Stimulated activated CD8-positive, alpha-beta memory T cell treated with anti-CD3 and anti-CD28 coated beads, Interleukin-15, amount 100 ng/mL, for 24 hours (primary cell): ENCODE data around the gene SAP30BP.

Experiments used
- DNase-seq: peaks from one replicate; pipeline ENCODE4 v3.0.0-alpha.2; 2020; ENCODE audit warnings: low read depth

Gene SAP30BP

DNA sequence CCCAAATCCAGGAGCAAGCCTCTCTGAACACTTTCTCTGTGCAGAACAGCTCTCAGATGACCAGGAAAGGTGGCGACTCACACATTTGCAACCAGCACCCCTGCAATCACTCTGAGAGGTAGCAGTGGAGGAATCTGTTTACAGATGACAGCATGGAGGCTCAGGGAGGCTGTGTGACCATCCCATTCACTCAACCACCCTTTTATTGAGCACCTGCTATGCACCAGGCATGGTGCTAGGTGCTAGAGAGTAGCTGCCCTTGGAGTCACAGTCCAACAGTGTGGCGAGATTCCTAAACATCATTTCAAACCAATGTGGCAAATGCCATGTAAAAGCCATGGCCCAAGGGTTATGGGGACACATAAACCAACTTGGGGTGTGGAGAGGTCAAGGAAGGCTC lies 52.6 kb downstream of the SAP30BP start:
- no peak for DNase-seq

DNA sequence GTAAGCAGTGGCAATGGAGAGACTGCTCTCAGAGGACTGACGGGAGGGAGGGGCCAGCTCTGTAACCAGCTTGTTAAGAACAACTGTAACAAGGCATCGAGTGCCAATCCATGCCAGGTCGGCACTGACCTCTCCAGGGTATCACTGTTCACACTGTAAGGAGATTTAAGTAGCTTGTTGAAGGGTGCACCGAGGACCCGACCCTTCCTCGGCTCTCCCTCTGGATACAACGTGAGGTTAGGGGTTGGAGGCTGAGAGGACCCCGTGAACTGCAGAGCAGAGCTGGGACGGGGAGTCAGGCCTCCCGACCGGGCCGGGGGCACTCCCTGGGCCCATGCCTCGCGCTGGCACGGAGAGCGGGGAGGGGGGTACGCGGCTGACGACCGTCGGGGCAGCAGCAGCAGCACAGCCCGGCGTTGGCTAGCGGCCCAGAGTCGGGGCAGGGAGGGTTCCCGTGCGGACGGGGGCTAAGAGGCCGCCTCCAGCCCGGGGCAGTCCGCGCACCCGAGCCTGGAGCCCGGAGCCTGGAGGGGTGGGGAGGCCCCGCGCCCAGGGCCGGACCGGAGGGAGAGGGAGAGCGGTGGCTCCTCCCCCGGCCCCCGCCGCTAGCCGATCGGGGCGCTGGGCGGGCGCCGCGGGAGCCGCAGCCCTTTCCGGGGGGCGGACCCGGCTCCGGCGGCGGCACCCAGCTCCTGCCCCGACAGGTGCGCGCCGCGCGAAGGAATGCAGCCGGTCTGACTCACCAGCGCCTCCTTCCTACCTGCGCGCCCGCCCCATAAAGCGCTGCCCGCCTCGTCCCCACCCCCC lies 53.7 kb downstream of the SAP30BP start, which contains the start of gene ITGB4:
ITGB4 (plus strand) TSS at position 804 of the 807 bp plus-strand sequence. CDS start 3,245 bp downstream, outside the sequence.
- DNase-seq, result peak; percentile 7

GRCh38 chr17:75721463-75722011 lies 54.4 kb downstream of the SAP30BP start:
- DNase-seq, result no peak

GRCh38 chr17:75722076-75722475 lies 54.9 kb downstream of the SAP30BP start:
- no peak for DNase-seq

DNA sequence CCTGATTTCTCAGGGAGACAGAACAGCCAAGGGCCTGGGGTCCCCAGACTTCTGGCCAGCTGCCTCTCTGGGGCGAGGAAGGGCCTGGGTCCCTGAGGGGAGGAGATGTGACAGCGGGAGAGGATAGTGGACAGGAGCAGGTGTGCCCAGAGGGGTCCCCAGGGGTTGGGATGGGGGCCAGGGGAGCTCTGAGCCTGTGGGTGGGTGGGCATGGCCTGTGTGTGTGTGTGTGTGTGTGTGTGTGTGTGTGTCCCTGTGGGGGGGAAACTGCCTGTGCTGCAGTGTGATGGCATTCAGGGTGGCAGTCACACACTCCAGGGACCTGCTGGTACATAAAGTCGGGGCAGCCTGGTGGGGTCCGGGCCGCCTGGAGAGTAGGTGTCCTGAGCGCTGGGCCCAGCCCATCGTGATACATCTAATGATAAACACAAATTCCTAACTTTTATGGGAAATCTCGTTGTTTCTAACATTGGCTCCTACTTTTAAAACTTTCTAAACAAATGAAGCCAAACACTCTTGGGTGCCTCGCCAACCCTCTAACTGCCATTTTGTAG lies 55.5 kb downstream of the SAP30BP start:
- DNase-seq, result no peak

DNA sequence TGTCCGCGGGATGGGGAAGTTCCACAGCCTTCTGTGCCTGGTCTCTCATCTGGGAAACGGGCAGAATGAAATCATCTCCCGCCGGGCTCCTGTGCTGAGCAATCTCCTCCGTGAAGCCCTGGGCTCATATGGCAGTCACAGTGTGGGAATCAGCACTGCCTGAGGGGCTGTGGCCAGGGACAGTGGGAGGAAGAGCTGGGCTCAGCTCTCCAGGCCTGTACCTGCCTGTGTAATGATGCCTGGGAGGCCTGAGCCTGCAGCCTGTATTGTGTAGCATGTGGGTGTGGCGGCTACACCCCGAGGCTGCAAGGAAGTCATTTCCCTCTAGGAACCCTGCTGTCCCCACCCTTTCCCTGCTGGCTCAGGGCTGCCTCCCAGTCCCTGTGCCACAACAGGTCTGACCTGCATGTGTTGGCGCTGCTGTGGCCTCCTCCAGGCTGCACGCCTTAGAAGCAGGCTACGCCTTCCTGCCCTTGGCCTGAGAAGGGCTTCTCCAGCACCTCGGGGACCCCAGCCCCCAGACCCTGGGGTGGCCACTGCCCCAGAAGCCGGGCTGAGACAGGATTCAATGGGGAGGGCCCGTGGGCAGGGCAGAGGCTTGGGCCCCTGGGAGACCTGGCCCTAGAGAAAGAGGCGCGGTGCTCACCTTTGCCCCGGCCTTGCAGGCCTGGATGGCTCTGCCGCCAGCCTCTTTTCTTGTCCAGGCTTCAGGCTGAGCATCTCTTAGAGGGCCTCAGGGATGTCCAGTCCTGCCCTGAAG lies 56.2 kb downstream of the SAP30BP start:
- no peak for DNase-seq

- DNase-seq, result no peak
These were observed 57.2 kb downstream of the SAP30BP start for GRCh38 chr17:75724016-75725003.

GRCh38 chr17:75725504-75725903 lies 58.4 kb downstream of the SAP30BP start:
- DNase-seq, result no peak

- no peak for DNase-seq
These were observed 60.3 kb downstream of the SAP30BP start for GRCh38 chr17:75727391-75727790.

GRCh38 chr17:75729351-75729750 lies 62.2 kb downstream of the SAP30BP start:
- DNase-seq, result no peak

GRCh38 chr17:75730065-75730464 lies 62.9 kb downstream of the SAP30BP start:
- DNase-seq, result no peak

GRCh38 chr17:75731086-75731715 lies 64.1 kb downstream of the SAP30BP start:
- no peak for DNase-seq

GRCh38 chr17:75731716-75732498 lies 64.8 kb downstream of the SAP30BP start:
- no peak for DNase-seq

GRCh38 chr17:75733471-75733870 lies 66.3 kb downstream of the SAP30BP start:
- no peak for DNase-seq

DNA sequence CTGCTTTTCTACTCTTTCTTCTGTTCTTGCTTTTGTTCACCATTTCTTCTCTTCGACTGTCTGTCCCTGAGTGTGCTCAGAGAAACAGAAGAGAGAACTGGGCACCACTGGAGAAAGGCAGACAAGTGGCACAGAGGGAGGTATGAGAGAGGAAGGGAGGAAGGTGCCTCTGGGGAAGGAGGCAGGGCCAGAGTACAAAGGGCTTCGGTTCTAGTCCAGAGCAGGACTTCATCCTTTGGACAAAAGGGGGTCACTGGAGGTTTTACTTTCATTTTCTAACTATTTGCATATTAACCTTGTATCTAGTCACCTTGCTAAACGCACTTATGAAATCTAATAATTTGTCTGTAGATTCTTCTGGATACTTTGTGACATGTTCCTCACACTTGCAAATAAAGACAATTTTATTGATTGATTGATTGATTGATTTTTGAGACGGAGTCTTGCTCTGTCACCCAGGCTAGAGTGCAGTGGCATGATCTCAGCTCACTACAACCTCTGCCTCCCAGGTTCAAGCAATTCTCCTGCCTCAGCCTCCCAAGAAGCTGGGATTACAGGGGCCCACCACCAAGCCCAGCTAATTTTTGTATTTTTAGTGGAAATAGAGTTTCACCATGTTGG lies 67.6 kb downstream of the SAP30BP start:
- no peak for DNase-seq

DNA sequence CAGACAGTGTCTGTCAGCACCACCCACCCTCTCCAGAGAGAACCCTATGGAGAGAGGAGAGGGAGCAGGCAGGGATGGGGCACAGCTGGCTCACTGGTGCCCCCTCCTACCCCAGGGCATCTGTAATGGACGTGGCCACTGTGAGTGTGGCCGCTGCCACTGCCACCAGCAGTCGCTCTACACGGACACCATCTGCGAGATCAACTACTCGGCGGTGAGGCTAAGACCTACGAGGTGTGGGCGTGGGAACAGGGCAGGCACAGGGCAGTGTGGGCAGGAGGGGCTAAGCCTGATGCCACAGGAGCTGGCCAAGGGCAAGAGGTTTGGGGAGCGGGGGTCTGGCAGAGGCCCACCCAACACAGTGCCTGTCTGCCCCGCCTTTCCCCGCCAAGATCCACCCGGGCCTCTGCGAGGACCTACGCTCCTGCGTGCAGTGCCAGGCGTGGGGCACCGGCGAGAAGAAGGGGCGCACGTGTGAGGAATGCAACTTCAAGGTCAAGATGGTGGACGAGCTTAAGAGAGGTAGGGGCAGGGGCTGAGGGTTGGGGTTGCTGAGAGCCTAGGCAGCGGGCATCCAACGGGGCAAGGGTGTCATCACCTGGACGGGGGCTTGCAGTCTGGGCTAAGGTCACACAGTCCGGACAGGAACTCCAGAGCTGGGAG lies 69.2 kb downstream of the SAP30BP start:
- DNase-seq, result no peak

DNA sequence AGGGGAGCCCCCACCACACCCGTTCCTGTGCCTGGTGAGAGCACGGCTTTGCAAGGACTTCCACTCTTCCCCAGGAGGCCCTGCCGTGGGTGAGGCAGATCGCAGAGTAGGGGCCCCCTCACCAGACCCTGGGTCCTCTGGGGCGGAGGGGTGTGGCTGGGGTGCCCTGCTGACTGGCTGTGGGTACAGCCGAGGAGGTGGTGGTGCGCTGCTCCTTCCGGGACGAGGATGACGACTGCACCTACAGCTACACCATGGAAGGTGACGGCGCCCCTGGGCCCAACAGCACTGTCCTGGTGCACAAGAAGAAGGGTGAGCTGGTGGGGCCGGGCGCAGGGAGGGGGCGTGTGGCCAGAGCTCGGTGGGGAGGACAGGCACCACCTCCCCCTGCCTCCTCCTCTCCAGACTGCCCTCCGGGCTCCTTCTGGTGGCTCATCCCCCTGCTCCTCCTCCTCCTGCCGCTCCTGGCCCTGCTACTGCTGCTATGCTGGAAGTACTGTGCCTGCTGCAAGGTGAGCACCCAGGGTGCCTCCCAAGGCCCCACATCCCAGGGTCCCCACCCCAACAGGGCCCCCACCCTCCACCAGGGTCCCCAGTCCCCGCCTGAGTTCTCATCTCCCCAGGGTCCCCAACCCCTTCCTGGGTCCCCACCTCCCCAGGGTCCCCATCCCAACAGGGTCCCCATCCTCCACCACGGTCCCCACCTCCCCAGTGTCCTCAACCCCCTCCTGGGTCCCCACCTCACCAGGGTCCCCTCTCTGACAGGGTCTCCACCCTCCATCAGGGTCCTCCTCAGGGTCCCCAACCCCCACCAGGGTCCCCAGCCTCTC lies 70.2 kb downstream of the SAP30BP start:
- DNase-seq, result no peak

GRCh38 chr17:75738218-75738802 lies 71.2 kb downstream of the SAP30BP start:
- no peak for DNase-seq
